HG02938 (cell line): ENCODE data around the gene NUDC.
"Not testable (repeated sequence)": the region's sequence is repeated elsewhere in the genome, so short reads cannot be mapped to it uniquely, and the experiment has no call there.

ENCODE experiments used
- ATAC-seq: cut with Tn5 transposase; IDR thresholded peaks from one replicate; pipeline ENCODE4 v1.9.1; 2021; ENCODE audit warnings: mild to moderate bottlenecking, moderate library complexity; ENCODE audit not compliant: unreplicated experiment

NUDC gene

DNA sequence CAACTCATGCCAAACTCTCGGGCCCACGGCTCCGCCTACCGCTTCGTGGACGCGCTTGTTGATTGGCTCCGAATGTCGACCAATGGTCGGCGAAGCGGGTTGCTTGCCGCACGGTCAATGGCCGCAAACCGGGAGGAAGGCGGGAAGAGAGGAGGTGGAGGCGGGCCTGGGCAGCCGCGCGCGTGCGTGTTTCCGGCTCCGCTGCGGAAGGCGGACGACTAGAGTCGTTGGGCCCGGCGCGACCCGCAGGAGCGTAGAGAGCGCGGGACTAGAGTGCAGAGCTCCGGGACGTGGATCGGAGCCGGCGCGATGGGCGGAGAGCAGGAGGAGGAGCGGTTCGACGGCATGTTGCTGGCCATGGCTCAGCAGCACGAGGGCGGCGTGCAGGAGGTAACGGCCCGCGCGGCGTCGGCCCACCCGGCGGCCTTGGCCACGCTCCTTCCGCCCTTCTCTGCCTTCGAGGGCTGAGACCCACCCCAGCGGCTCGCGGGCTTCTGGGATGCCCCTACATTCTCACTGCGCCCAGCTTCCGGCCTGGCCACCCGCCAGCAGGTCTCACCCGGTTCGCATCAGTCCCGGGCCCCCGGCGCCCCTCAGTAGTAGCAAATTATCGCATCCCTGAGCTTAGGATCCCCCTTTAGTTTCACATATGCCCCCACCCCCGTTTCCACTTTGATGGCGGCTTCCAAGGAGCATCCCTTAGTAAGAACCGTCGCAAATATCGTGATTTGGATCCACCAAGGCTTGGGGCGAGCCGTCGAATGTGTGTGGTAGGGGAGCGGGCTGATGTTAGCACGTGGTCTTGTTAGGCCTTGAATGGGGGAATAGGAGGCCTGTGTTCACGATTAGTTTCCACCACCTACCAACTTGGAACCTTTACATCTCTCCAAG lies at the start of gene NUDC:
Gene NUDC, plus strand, starts transcription at position 204 of the 891 bp plus-strand sequence. Its CDS starts 106 bp downstream, at position 310.
- ATAC-seq: peak; percentile 96

DNA sequence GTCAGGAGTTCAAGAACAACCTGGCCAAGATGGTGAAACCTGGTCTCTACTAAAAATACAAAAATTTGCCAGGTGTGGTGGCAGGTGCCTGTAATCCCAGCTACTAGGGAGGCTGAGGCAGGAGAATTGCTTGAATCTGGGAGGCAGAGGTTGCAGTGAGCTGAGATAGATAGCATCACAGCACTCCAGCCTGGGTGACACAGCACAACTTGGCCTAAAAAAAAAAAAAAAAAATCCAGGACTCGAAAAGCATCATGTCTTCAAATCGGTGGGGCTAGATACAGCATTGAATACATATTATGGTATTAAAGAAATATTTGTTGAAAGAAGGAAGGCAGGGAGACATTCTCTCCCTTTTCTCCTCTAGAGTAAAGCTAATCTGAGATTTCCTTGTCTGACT lies 48.4 kb upstream of the NUDC start:
- ATAC-seq: not testable (repeated sequence)

DNA sequence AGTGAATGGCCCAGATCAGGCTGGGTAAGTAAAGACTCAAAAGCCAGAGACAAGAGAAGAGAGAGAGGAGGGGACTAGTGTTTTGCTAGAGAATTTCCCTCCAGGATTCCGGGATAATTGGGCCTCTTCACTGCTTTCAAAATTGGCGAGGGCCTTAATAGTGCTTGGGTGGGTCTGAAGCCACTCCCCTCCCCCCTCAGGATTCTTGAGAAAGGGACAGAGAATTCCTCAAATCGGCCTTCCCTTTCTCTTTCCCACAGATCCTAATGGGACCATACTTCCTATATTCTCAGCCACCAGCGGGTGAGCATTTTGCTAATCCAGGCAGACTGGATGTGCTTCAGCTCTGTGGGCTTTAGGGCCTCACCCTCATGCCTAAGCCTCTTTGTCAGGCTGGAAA lies 46.6 kb upstream of the NUDC start:
- ATAC-seq: no peak

GRCh38 chr1:26877326-26877725 lies 44.2 kb upstream of the NUDC start:
- ATAC-seq: no peak

DNA sequence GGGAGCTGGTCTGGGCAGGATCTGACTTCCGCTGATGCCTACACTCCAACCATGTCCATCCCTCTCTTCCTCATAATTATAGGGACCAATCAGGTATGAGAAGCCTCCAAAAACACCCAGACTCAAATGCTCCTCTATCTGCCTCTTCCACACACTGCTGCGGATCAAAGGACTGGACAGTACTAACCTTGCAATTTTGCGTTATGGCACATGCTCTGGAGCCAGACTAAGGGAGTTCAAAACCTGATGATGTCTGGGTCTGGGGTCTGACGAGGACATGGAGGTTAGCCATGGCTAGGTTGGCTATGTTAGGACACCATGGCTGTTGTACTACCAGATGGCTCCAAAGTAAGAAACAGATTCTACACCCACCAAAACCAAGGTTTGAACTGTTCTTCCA lies 41.8 kb upstream of the NUDC start:
- no peak for ATAC-seq

DNA sequence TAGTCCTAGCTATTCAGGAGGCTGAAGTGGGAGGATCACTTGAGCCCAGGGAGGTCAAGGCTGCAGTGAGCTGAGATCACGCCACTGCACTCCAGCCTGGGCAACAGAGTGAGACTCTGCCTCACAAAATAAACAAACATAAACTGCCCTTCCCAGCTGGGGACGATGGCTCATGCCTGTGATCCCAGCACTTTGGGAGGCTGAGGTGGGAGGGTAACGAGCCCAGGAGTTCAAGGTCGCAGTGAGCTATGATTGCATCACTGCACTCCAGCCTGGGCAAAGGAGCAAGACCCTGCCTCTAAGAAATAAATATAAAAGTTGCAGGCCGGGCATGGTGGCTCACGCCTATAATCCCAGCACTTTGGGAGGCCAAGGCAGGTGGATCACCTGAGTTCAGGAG lies 39.9 kb upstream of the NUDC start:
- ATAC-seq: not testable (repeated sequence)

DNA sequence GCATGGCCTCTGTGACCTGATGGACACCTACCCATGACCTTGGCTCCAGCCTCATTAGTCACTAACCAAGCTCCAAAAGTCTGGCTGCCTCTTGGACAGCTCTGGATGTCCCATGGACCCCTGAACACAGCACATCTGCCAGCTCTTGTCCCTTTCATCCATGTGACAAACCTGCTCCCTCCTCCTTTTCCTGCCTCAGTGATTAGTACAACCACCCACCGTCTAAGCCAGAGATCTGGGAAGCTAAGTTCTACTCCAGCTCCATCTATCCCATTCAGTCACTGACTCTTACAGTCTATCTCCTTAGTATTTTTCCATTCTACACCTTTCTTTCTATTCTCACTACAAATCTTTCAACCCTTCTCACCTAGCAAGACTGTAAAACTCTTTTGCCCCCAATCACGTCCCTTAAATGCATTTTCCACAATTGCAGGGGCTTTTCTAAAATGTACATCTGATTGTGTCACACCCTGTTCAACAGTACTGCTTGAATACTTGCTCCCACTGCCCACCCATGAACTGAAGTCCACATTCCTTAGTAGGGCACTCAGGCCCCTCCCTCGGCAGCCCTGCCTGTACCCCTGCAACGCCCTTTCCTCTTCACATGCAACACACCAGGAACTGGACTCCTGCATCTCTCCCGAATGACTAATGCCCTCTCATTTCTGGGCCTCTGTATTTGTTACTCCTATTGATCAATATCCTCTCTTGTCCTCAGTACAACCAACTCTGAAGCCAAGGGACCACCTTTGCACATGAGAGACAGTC lies 38.7 kb upstream of the NUDC start:
- no peak for ATAC-seq

- no peak for ATAC-seq
Measured at GRCh38 chr1:26887125-26887524, 34.4 kb upstream of the NUDC start.

DNA sequence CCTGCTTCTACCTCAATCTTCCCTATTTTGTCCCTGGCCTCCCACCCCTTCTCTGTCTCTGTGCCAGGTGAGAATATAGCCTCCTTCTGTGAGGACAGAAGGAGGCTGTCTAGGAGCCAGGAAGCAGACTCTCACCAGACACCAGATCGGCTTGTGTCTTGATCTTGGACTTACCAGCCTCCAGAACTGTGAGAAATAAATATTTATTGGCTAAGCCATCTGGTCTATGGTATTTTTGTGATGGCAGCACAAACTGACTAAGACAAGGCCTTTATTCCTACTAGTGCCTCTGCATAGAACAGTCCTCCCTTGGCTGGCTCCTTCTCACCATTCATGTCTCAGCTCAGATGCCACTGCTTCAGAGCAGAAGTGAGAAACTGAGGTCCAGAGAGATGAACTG lies 33.3 kb upstream of the NUDC start:
- no peak for ATAC-seq

DNA sequence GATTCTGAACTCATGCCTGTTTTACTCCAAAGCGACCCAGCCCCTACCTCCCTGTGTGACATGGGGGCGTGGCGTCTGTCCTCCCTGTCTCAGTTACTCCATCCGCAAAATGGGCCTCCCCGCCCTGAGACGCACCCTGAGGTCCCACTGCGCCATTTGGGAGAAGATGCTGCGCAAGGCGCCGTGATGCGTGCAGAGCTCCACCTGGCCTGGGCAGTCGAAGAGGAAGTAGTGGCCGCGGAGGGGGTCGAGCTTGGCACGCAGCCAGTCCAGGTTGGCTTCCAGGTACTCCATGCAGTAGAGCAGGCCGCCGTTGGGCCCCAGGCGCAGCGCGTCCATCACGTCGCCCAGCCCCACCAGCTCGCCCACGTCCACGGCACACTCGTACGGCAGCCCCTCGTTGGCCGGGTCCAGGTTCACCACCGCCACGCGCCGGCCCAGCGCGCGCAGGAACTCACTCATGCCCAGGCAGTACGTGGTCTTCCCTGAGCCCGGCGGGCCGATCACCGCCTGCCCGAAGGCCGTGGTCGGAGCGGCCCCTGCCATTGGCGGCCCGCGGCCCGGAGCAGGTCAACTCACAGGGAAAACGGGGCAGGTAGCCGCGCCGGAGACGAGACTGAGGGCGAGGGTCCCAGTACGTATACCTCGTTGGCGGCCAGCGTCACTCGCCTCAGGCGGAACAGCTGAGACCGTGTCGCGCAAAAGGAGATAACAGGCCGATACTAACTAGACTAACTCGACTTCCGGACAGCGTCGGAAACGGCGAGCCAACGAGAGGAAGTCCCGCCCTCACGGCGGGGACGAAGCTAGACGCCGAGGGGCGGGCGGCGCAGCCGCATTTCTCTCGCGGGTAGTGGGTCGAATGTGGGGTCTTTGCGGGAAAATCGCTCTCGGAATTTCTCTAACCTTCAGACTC lies 31.7 kb upstream of the NUDC start, which contains the start of gene GPN2:
Gene GPN2, minus strand, starts transcription at position 733 of the 916 bp plus-strand sequence. Its CDS starts 187 bp downstream, at position 546.
- ATAC-seq: peak; percentile 89

- peak; percentile 24 for ATAC-seq
Measured at GRCh38 chr1:26890467-26890796, 31.1 kb upstream of the NUDC start.

DNA sequence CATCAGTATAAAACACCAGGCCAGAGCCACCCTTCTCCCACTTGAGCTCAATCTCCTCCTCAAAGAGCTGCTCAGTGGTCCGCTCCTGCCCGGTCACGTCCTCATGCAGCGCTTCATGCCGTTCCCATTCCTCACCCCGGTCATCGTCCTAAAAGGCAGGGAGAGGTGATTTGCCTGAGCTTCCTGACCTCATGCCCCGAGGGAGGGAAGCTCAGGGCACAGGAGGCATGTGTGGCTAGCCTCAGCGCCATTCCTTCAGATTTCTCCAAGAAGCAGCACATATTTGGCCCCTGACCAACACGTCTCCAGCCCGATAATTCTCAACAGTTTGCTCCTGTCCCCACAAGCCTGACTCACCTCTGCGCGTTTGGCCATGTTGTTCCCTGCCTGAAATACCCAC lies 27.3 kb upstream of the NUDC start:
- ATAC-seq: no peak

- ATAC-seq: no peak
Measured at GRCh38 chr1:26897351-26897750, 24.2 kb upstream of the NUDC start.

- ATAC-seq: peak; percentile 79
Measured at GRCh38 chr1:26900001-26900814, 21.3 kb upstream of the NUDC start, which contains the start of gene GPATCH3. Gene GPATCH3, minus strand, starts transcription at chr1:26900467. Its CDS starts 25 bp downstream, at chr1:26900442.

- no peak for ATAC-seq
Measured at GRCh38 chr1:26900815-26901511, 20.6 kb upstream of the NUDC start.

DNA sequence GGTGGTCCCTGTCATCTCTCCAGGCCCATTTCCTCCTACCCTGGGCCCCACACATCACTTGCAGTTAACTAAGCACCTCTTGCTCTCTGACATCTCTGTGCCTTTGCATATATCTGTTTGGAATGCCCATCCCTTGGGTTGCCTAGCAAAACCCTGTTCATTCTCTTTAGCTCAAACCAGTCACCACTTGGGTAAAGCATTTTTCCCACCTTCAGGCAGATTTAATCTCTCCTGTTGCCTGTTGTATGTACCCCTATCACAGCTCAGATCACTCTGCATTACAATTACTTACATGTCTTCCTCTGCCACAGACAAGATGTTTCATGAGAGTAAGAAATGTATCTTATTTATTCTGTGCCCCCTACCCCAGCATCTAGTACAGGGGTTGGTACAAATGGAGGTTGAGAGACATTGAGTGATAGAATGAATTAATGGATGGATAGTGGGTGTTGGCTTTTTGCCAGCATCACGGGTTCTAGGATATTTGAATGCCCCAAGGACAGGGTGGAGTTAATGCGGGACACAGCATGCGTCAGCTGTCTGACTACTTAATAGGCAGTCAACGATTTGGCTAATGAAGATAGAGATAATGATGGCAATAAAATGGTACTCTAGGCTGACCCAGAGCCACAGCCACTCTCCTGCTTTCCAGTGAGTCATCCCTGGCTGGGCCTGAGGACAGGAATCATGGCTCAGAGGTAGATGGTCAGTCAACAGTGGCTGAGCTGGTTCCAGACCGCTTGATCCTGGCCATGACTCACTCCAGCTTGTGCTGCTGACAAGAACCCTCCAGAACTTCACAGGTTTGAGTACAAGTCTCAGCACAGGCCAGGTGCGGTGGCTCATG lies 14.2 kb upstream of the NUDC start:
- ATAC-seq: no peak

GRCh38 chr1:26909951-26910342 lies 11.6 kb upstream of the NUDC start:
- ATAC-seq: no peak

GRCh38 chr1:26910343-26911160 lies 11.0 kb upstream of the NUDC start:
- no peak for ATAC-seq
